Upper lobe of left lung (tissue), 4 donors: ENCODE results near the gene TRAPPC10.
"Not testable (repeated sequence)": the region's sequence is repeated elsewhere in the genome, so short reads cannot be mapped to it uniquely, and the experiment has no call there.

Experiments
- EP300 ChIP-seq, 4 donors: sonication (generic); formaldehyde crosslinking; IDR thresholded peaks; one replicate each; pipeline ENCODE4 v1.5.1; 2017; ENCODE audit warnings: antibody characterized with exemption in 4 of 4, control low read depth in 2 of 4
- POLR2A ChIP-seq, 4 donors: fragments of 450-650 bp; IDR thresholded peaks; one replicate each; pipeline ENCODE4 v1.5.1; 2016 to 2017; ENCODE audit warnings: antibody characterized with exemption in 4 of 4, mild to moderate bottlenecking in 2 of 4
- POLR2AphosphoS5 ChIP-seq, 2 donors: sonication (generic); formaldehyde crosslinking; IDR thresholded peaks; one replicate each; pipeline ENCODE4 v1.5.1; 2017; ENCODE audit warnings: antibody characterized with exemption in 2 of 2
- TF ChIP-seq, protein P1 (sequence below), 6 experiments: fragments of 450-650 bp in 4 of 6; fragments of 200-600 bp in 2 of 6; sonication (generic) in 2 of 6; IDR thresholded peaks; one replicate each; pipeline ENCODE4 v1.5.1; 2016 to 2019; ENCODE audit warnings: antibody characterized with exemption in 6 of 6

DNA sequence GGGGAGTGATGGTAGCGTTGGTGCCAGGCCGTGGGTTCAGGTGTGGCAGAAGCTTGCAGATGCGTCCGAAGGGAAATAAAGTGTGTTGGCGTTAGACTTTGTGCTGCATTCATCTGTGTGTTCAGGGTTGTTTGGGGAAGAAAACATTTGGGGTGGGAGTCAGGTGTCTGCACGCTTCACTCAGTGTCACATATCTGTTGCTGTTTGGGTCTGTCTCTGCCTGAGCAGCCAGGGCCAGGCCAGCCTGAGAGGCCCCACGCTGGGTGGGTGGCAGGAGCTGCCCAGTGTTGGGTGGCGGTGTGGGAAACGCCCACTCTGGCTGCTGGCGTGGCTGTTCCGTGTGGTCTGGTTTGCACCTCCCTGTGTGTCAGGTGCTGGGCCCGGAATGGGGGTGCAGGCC is 133.5 kb downstream of the TRAPPC10 start:
- TF ChIP-seq, protein P1, sequence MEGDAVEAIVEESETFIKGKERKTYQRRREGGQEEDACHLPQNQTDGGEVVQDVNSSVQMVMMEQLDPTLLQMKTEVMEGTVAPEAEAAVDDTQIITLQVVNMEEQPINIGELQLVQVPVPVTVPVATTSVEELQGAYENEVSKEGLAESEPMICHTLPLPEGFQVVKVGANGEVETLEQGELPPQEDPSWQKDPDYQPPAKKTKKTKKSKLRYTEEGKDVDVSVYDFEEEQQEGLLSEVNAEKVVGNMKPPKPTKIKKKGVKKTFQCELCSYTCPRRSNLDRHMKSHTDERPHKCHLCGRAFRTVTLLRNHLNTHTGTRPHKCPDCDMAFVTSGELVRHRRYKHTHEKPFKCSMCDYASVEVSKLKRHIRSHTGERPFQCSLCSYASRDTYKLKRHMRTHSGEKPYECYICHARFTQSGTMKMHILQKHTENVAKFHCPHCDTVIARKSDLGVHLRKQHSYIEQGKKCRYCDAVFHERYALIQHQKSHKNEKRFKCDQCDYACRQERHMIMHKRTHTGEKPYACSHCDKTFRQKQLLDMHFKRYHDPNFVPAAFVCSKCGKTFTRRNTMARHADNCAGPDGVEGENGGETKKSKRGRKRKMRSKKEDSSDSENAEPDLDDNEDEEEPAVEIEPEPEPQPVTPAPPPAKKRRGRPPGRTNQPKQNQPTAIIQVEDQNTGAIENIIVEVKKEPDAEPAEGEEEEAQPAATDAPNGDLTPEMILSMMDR (IDR thresholded peaks at IDR 0.05): not testable (repeated sequence)
- not testable (repeated sequence) for TF ChIP-seq POLR2A, POLR2AphosphoS5, EP300 (IDR thresholded peaks at IDR 0.05)
